ENCODE data around the gene CHCHD3.

- TF ChIP-seq CTCF (IDR thresholded peaks at IDR 0.05): no peak
- TF ChIP-seq POLR2AphosphoS5 (IDR thresholded peaks at IDR 0.05): no peak
- no peak for TF ChIP-seq POLR2A (IDR thresholded peaks at IDR 0.05)
- TF ChIP-seq EP300 (IDR thresholded peaks at IDR 0.05): no peak
These were observed 144.6 kb downstream of the CHCHD3 start for GRCh38 chr7:132937286-132937685.
